Fibroblast of pulmonary artery (primary cell): ENCODE results near the gene MAN2C1.
"Not testable (repeated sequence)": the region's sequence is repeated elsewhere in the genome, so short reads cannot be mapped to it uniquely, and the experiment has no call there.

Source experiments
- DNase-seq: peaks from one replicate; pipeline ENCODE4 v3.0.0-alpha.2; 2010; ENCODE audit warnings: low read depth
- H3K4me3 ChIP-seq: replicated peaks from 2 replicates; pipeline ENCODE4 v1.5.1; 2011; ENCODE audit warnings: low read depth, mild to moderate bottlenecking, control low read depth, low read length, moderate library complexity
- CTCF ChIP-seq: IDR thresholded peaks from 2 replicates; pipeline ENCODE4 v1.5.1; 2011; ENCODE audit warnings: mild to moderate bottlenecking, control low read depth, low read length, inconsistent platforms; ENCODE audit errors: missing control alignments

The MAN2C1 gene

GRCh38 chr15:75314552-75315290, 53.7 kb downstream of the MAN2C1 start:
- no peak for DNase-seq
- H3K4me3 ChIP-seq = no peak overlapping the region
- no peak for TF ChIP-seq CTCF

- no peak overlapping the region for H3K4me3 ChIP-seq
- no peak for TF ChIP-seq CTCF
- no peak for DNase-seq
These were observed 55.1 kb downstream of the MAN2C1 start for GRCh38 chr15:75313116-75313845.

GRCh38 chr15:75312548-75312947, 55.9 kb downstream of the MAN2C1 start:
- H3K4me3 ChIP-seq = not testable (repeated sequence)
- peak; percentile 13 for DNase-seq

GRCh38 chr15:75309711-75310110, 58.7 kb downstream of the MAN2C1 start:
- DNase-seq = peak; percentile 20
- H3K4me3 ChIP-seq = no peak overlapping the region
- TF ChIP-seq CTCF = no peak

- DNase-seq = peak; percentile 24
These were observed 60.5 kb downstream of the MAN2C1 start for GRCh38 chr15:75307778-75308390.

GRCh38 chr15:75306188-75306587, 62.2 kb downstream of the MAN2C1 start:
- no peak overlapping the region for H3K4me3 ChIP-seq
- TF ChIP-seq CTCF = no peak
- DNase-seq = no peak

More at GRCh38 chr15:75307778-75308390, 60.5 kb downstream of the MAN2C1 start:
- no peak overlapping the region for H3K4me3 ChIP-seq
- peak; percentile 41 for TF ChIP-seq CTCF
